ENCODE results near the gene PFKM.
A peak's percentile ranks its signal among the peaks of the same experiment; 100 is the strongest.

PFKM gene

GRCh38 chr12:48160046-48160445, 40.9 kb downstream of the PFKM start:
- peak; percentile 21 for DNase-seq

- DNase-seq: peak; percentile 97
These were observed 41.6 kb downstream of the PFKM start for GRCh38 chr12:48160807-48161206.

- DNase-seq: no peak
These were observed 44.1 kb downstream of the PFKM start for GRCh38 chr12:48163150-48163747.

GRCh38 chr12:48164451-48164850, 45.3 kb downstream of the PFKM start:
- DNase-seq: no peak

- DNase-seq: peak; percentile 87
These were observed 46.2 kb downstream of the PFKM start for GRCh38 chr12:48165089-48165981.

- no peak for DNase-seq
These were observed 49.8 kb downstream of the PFKM start for GRCh38 chr12:48169011-48169410.

GRCh38 chr12:48175613-48176416, 56.7 kb downstream of the PFKM start:
- no peak for DNase-seq

- no peak for DNase-seq
These were observed 57.2 kb downstream of the PFKM start for GRCh38 chr12:48176417-48176751.

GRCh38 chr12:48177982-48178381, 58.8 kb downstream of the PFKM start:
- no peak for DNase-seq

GRCh38 chr12:48179466-48179865, 60.3 kb downstream of the PFKM start:
- no peak for DNase-seq

- DNase-seq: no peak
These were observed 61.3 kb downstream of the PFKM start for GRCh38 chr12:48180424-48180823.

GRCh38 chr12:48180857-48181495, 61.8 kb downstream of the PFKM start:
- no peak for DNase-seq

GRCh38 chr12:48182631-48183030, 63.5 kb downstream of the PFKM start:
- no peak for DNase-seq

- peak; percentile 77 for DNase-seq
These were observed 64.1 kb downstream of the PFKM start, which contains the start of gene CCDC184 for GRCh38 chr12:48183091-48183875. Gene CCDC184 (plus strand): TSS chr12:48183644. CDS start chr12:48184123, 479 bp downstream.

GRCh38 chr12:48183876-48184548, 64.8 kb downstream of the PFKM start:
- DNase-seq: no peak

- no peak for DNase-seq
These were observed 65.4 kb downstream of the PFKM start for GRCh38 chr12:48184549-48184922.

- DNase-seq: no peak
These were observed 66.2 kb downstream of the PFKM start for GRCh38 chr12:48185181-48185919.

GRCh38 chr12:48187916-48188695, 68.9 kb downstream of the PFKM start:
- DNase-seq: no peak

- DNase-seq: peak; percentile 82
These were observed 70.4 kb downstream of the PFKM start for GRCh38 chr12:48189331-48190125.

Measured in hematopoietic multipotent progenitor cell treated with erythropoietin and hydrocortisone succinate and interleukin-3 and kit ligand, for 6 days (in vitro differentiated cells).